ENCODE data around the gene PTPRD. TPM values are rescaled to one million over a fixed set of nuclear protein-coding genes. Genes with fewer than 3 reads are reported as not detected.

The PTPRD gene
- total RNA-seq, 4 donors from 2014 or later = 85.8 to 169 (median 135) TPM

DNA sequence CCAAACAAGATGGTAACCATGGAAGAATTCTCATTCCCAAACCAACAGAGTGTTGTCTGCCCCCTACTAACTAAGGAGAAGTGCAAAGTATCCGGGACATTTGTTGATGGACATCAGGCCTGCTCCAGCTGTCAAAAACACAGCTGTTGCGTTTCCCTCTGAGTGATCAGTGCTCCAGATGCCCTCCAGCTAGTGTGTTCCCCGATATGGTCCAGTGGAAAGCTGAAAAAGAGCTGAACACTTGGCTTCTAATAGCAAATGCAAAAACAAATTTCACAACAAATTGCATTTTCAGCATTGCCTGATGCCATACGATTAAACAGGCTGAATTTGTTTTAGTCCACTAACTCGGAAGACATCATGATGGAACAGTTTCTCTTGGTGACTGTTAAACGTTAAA lies 1398.7 kb downstream of the PTPRD start:
- no peak overlapping the region for H3K4me3 ChIP-seq
- no peaks in the 10 kb centered on the region for H3K27me3 ChIP-seq
- DNase-seq = no peak
- no peaks in the 10 kb centered on the region for H3K9me3 ChIP-seq
- H3K4me1 ChIP-seq = no peaks in the 10 kb centered on the region
- no peak overlapping the region for H3K27ac ChIP-seq
- H3K36me3 ChIP-seq = no peaks in the 10 kb centered on the region
- no peak for TF ChIP-seq POLR2A (IDR thresholded peaks at IDR 0.05)
- TF ChIP-seq CTCF (IDR thresholded peaks at IDR 0.05) = no peak

GRCh38 chr9:9212963-9213362 lies 1399.8 kb downstream of the PTPRD start:
- no peaks in the 10 kb centered on the region for H3K36me3 ChIP-seq
- no peaks in the 10 kb centered on the region for H3K27me3 ChIP-seq
- TF ChIP-seq POLR2A (IDR thresholded peaks at IDR 0.05) = no peak
- TF ChIP-seq CTCF (IDR thresholded peaks at IDR 0.05) = no peak
- DNase-seq = no peak
- H3K27ac ChIP-seq = no peak overlapping the region
- H3K4me3 ChIP-seq = no peak overlapping the region
- H3K9me3 ChIP-seq = no peaks in the 10 kb centered on the region
- no peaks in the 10 kb centered on the region for H3K4me1 ChIP-seq

DNA sequence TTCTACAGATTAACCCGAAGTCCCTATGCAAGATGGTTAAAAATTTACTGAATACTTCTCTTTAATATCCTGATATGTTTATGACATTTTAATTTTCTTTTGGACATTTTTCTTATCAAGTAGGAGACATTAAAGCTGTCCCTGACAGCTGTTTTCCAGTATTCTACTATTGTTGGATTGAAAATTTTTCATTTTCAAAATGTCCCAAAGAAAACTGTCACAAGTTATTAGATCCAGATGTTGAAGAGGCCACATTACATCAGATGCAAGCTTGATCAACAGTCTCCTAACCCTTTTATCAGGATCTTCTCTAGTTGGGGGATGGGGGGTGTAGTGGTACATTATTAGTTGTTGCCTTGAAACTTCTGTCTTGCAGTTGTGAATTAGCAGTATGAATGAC lies 1410.5 kb downstream of the PTPRD start:
- H3K4me1 ChIP-seq = no peaks in the 10 kb centered on the region
- TF ChIP-seq POLR2A (IDR thresholded peaks at IDR 0.05) (no peak), CTCF (IDR thresholded peaks at IDR 0.05) (no peak)
- H3K27ac ChIP-seq = no peak overlapping the region
- H3K36me3 ChIP-seq = no peaks in the 10 kb centered on the region
- H3K27me3 ChIP-seq = no peaks in the 10 kb centered on the region
- DNase-seq = no peak
- no peak overlapping the region for H3K4me3 ChIP-seq
- no peaks in the 10 kb centered on the region for H3K9me3 ChIP-seq

GRCh38 chr9:9186086-9186485 lies 1426.7 kb downstream of the PTPRD start:
- Histone ChIP-seq H3K4me1 (no peaks in the 10 kb centered on the region), H3K27ac (no peak overlapping the region), H3K9me3 (no peaks in the 10 kb centered on the region), H3K27me3 (no peaks in the 10 kb centered on the region), H3K4me3 (no peak overlapping the region), H3K36me3 (no peaks in the 10 kb centered on the region)
- TF ChIP-seq POLR2A (IDR thresholded peaks at IDR 0.05) (no peak), CTCF (IDR thresholded peaks at IDR 0.05) (no peak)
- DNase-seq = no peak

DNA sequence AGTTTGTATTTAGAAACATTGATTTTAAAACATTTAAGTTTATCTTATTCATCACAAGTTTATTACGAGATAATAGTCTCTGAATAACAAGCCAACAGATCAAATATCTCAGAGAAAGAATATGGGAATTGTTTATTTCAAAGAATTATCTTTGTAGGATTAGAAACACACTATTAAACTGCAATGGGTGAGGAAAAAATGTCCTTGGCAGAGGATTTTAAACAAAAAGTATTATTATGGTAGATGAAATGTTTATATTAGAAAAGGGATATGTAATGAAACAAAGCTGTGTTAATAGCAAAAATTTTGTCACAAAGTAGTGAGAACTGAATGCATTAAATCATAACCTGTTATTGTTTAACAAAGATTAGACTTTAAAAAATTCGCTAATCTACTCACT lies 1430.4 kb downstream of the PTPRD start:
- Histone ChIP-seq H3K9me3 (no peaks in the 10 kb centered on the region), H3K4me1 (no peaks in the 10 kb centered on the region), H3K27ac (no peak overlapping the region), H3K36me3 (no peaks in the 10 kb centered on the region), H3K27me3 (no peaks in the 10 kb centered on the region), H3K4me3 (no peak overlapping the region)
- DNase-seq = no peak
- TF ChIP-seq POLR2A (IDR thresholded peaks at IDR 0.05) = no peak
- TF ChIP-seq CTCF (IDR thresholded peaks at IDR 0.05) = no peak

DNA sequence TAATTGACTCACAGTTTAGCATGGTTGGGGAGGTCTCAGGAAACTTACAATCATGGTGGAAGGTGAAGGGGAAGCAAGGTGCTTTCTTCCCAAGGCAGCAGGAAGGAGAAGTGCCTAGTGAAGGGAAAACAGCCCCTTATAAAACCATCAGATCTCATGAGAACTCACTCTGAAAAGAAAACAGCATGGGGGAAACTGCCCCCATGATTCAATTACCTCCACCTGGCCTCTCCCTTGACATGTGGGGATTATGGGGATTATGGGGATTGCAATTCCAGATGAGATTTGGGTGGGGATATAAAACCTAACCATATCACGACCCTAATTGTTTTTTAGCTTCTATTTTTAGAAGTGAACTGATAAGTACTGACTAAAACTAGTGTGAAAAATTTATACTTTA lies 1435.7 kb downstream of the PTPRD start:
- Histone ChIP-seq H3K36me3 (no peaks in the 10 kb centered on the region), H3K27ac (no peak overlapping the region), H3K27me3 (no peaks in the 10 kb centered on the region), H3K4me1 (no peaks in the 10 kb centered on the region), H3K4me3 (no peak overlapping the region), H3K9me3 (no peaks in the 10 kb centered on the region)
- no peak for TF ChIP-seq POLR2A (IDR thresholded peaks at IDR 0.05)
- no peak for TF ChIP-seq CTCF (IDR thresholded peaks at IDR 0.05)
- no peak for DNase-seq

Data from Peyer's patch (tissue), 4 donors.